Thoracic aorta (tissue), 2 donors: Measurements from ENCODE around the gene AMIGO2. TPM values are rescaled to one million over a fixed set of nuclear protein-coding genes. Genes with fewer than 3 reads are reported as not detected.
"Not testable (repeated sequence)": the region's sequence is repeated elsewhere in the genome, so short reads cannot be mapped to it uniquely, and the experiment has no call there.

Experiments used
- ATAC-seq: fragments of 150-250 bp; one replicate; pipeline ENCODE4 v1.8.0; 2017; ENCODE audit warnings: low read depth; ENCODE audit not compliant: insufficient number of reproducible peaks, low FRiP score
- DNase-seq: peaks from one replicate; pipeline ENCODE4 v3.0.0-alpha.2; 2020; ENCODE audit warnings: low spot score
- H3K27ac ChIP-seq, 2 donors: fragments of 200-600 bp; sonication (generic); 1 replicate in 1 of 2; 2 replicates in 1 of 2; pipeline ENCODE4 v1.5.1; 2016; ENCODE audit warnings: mild to moderate bottlenecking in 2 of 2, moderate library complexity in 2 of 2
- H3K27me3 ChIP-seq: fragments of 200-600 bp; sonication (generic); replicated peaks from 2 replicates; pipeline ENCODE4 v1.6.0; 2016; ENCODE audit warnings: mild to moderate bottlenecking; ENCODE audit not compliant: insufficient read depth
- H3K36me3 ChIP-seq: fragments of 200-600 bp; sonication (generic); one replicate; pipeline ENCODE4 v1.5.1; 2016
- H3K4me1 ChIP-seq, 2 donors: fragments of 200-600 bp; sonication (generic); 1 replicate in 1 of 2; 2 replicates in 1 of 2; pipeline versions ENCODE4 v1.5.1 to v1.6.0; 2016; ENCODE audit warnings: low read depth in 2 of 2, mild to moderate bottlenecking in 1 of 2; ENCODE audit not compliant: control insufficient read depth in 1 of 2
- H3K4me3 ChIP-seq: fragments of 200-600 bp; sonication (generic); 2 replicates; pipeline ENCODE4 v1.5.1; 2016; ENCODE audit warnings: mild to moderate bottlenecking
- H3K9me3 ChIP-seq: fragments of 200-600 bp; sonication (generic); 2 replicates; pipeline ENCODE4 v1.5.1; 2016
- CTCF ChIP-seq: fragments of 200-600 bp; sonication (generic); IDR thresholded peaks from one replicate; pipeline ENCODE4 v1.5.1; 2019; ENCODE audit warnings: antibody characterized with exemption
- total RNA-seq, 2 donors: library from RNA; depleted of rRNA; stranded (reverse); fragments of >200 nt; gene quantifications; one replicate each; pipeline versions ENCODE4 v1.1.0 to v1.2.3, GENCODE V29; 2016

The AMIGO2 gene
- total RNA-seq, 2 donors from 2014 or later: 10.9 to 32.1 TPM

GRCh38 chr12:47054659-47055058 is 25.1 kb downstream of the AMIGO2 start:
- no peak overlapping the region for H3K4me3 ChIP-seq
- H3K27me3 ChIP-seq: no peaks in the 10 kb centered on the region
- H3K27ac ChIP-seq: no peak overlapping the region
- DNase-seq (no peak), ATAC-seq (no peak)
- no peak for TF ChIP-seq CTCF
- H3K36me3 ChIP-seq: no peaks in the 10 kb centered on the region
- peaks cover 4% of the 10 kb centered on the region for H3K9me3 ChIP-seq
- no peaks in the 10 kb centered on the region for H3K4me1 ChIP-seq

- ATAC-seq (no peak), DNase-seq (no peak)
- peaks cover 4% of the 10 kb centered on the region for H3K9me3 ChIP-seq
- TF ChIP-seq CTCF: no peak
- H3K27me3 ChIP-seq: no peaks in the 10 kb centered on the region
- H3K4me3 ChIP-seq: no peak overlapping the region
- H3K36me3 ChIP-seq: no peaks in the 10 kb centered on the region
- H3K4me1 ChIP-seq: no peaks in the 10 kb centered on the region
- H3K27ac ChIP-seq: no peak overlapping the region
Measured at GRCh38 chr12:47053961-47054360, 25.8 kb downstream of the AMIGO2 start.

- Histone ChIP-seq H3K36me3 (no peaks in the 10 kb centered on the region), H3K27ac (no peak overlapping the region), H3K4me1 (no peaks in the 10 kb centered on the region), H3K9me3 (peaks cover 4% of the 10 kb centered on the region), H3K27me3 (no peaks in the 10 kb centered on the region), H3K4me3 (no peak overlapping the region)
- TF ChIP-seq CTCF: no peak
- DNase-seq (no peak), ATAC-seq (no peak)
Measured at GRCh38 chr12:47052274-47052673, 27.5 kb downstream of the AMIGO2 start.

- H3K27ac ChIP-seq, H3K9me3 ChIP-seq, DNase-seq, ATAC-seq, H3K4me1 ChIP-seq, H3K4me3 ChIP-seq, H3K27me3 ChIP-seq, H3K36me3 ChIP-seq: not testable (repeated sequence)
Measured at GRCh38 chr12:47051291-47051690, 28.5 kb downstream of the AMIGO2 start.

- no peak for TF ChIP-seq CTCF
- no peak for ATAC-seq
- H3K27ac ChIP-seq: no peak overlapping the region
Measured at GRCh38 chr12:47048541-47048940, 31.2 kb downstream of the AMIGO2 start.

GRCh38 chr12:47041327-47041726 is 38.4 kb downstream of the AMIGO2 start:
- no peak for ATAC-seq
- DNase-seq: no peak
- Histone ChIP-seq H3K4me3 (no peak overlapping the region), H3K4me1 (peaks cover 9 to 15% of the 10 kb centered on the region in 2 donors), H3K27ac (no peak overlapping the region), H3K27me3 (no peaks in the 10 kb centered on the region), H3K36me3 (no peaks in the 10 kb centered on the region), H3K9me3 (peaks cover 3% of the 10 kb centered on the region)
- no peak for TF ChIP-seq CTCF

More at GRCh38 chr12:47048541-47048940, 31.2 kb downstream of the AMIGO2 start:
- no peak for DNase-seq
- H3K27me3 ChIP-seq: no peaks in the 10 kb centered on the region
- no peak overlapping the region for H3K4me3 ChIP-seq
- H3K4me1 ChIP-seq: no peaks in the 10 kb centered on the region
- peaks cover 4% of the 10 kb centered on the region for H3K9me3 ChIP-seq
- H3K36me3 ChIP-seq: no peaks in the 10 kb centered on the region
